GF-D8 (cell line): ENCODE data around the gene PDE10A.

Experiments
- DNase-seq: peaks from one replicate; lab custom pipeline; 2025; lab: John Stamatoyannopoulos, UW

Gene PDE10A

DNA sequence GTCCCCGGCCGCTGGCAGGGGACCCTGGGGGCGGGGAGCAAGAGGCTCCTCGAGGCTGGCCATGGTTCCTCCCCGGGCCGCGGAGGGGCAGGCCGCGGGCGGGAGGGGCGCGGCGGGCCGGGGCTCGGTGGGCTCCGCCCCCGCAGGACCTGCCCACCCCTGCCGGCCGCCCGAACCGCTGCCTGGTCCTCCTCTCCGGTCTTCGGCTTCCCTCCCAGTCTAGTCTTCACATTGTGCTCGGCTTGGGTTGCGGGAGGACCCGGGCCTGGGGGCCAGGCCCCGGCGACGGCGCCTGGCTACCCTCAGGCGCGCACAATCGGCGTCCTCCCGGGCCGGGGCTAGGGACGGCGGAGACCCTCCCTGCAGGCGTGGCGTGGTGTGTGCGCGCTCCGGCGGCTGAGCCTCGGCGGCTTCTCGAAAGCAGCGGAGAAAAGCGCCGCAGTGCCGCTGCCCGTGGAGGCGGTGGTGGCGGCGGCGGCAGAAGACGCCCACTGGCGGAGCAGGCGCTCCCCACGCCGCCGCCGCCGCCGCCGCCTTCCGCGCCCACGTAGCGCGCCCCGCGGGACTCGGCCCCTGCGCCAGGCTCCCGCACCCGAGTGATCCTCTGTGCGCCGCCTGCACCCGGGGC is at the start of gene PDE10A:
PDE10A (minus strand) TSS at position 493 of the 628 bp plus-strand sequence; CDS start at position 63, 430 bp downstream.
- DNase-seq = no peak

DNA sequence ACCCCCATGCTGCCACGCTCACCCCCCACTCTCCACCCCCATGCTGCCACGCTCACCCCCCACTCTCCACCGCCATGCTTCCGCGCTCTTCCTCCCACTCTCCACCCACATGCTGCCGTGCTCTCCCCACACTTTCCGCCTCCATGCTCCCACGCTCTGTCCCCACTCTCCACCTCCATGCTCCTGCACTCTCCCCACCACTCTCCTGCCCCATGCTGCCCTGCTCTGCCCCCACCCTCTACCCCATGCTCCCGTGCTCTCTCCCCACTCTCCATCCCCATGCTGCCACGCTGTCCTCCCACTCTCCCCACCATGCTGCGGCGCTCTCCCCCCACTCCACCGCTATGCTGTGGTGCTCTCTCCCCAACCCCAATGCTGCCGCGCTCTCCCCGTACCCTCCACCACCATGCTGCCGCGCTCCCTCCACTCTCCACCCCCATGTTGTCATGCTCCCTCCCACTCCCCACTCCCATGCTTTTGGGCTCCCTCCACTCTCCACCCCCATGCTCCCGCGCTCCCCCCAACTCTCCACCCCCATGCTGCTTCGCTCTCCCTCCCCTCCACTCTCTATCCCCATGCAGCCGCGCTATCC is 46.0 kb upstream of the PDE10A start:
- no peak for DNase-seq

DNA sequence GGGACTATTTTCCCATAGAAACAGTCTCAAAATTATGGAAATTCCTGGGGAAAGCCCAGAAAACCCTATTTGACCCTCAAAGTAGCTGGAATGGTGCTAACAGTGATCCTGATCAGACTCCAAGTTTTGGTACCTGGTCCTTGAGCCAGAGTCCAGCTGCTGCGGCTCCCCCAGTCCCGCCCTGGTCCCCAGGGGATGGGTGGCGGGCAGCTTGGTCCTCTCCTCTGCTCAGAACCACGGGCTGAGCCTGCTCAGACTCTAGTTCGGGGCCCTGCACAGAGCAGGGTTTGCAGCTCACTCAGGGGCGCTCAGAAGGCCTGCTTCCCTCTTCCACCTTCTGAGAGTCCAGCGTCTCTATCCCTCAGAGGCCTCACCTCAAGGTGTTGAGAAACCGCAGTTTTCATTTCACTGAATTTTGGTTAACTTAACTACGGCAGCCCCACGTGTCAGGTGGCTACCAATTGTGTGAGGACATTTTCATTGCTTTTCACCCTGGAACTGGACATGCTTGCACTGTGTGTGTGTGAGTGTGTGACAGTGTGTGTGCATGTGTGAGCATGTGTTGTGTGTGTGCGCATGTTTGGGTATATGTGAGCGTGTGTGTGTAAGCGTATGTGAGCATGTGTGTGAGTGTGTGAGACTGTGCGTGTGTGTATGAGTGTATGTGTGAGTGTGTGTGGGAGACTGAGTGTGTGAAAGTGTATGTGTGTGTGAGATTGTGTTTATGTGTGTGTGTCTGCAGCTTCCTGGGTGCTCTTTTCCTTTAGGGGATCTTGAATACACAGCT is 44.2 kb upstream of the PDE10A start:
- DNase-seq = no peak

DNA sequence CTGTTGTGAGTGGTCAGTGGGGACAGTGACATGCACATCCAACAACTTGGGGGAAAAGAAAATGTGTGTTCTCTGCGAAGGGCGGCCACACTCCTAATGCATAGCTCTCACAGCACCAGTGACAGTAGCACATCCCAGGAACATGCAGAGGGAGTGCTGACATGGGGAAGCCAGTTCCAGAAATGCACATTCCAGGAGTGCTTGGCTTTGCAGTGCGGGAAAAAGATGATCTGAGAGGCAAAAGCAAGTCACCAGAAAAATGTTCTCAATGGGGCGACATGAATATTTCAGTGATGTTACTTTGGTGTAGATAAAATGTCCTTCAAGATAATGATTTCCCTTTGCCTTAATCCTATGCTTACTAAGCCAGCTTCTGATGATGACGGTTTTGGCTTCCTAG is 42.9 kb upstream of the PDE10A start:
- DNase-seq = no peak

DNA sequence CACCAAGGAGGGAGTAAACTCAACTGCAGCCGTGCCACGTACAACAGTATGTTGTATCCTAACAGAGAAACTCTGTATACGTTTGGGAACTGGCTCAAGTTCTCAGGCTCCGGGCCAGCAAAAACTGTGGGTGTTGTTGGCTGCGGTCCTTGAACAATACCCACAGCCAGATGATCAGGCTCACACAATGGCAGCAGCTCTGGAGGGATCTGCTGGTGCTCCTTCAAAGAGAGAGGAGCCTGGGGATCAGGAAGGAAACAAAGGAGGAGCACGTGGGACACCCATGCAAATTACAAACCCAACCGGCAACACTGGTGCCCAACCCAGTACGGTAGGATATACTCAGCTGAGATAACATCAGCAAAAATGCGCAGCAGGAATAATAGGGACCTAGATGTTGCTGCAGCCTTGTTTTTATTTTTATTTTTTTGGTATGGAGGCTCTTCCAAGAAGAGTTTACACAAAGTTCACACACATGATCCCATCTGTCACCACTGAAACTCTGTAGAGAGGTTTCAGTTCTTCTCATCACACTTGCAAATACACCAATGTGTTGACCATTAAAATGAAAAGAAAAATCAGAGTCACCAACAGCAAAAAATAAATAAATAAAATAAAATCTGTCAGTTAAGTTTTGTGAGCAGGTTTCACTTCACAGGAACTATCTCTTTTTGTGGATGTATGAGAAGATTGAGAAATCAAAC is 41.2 kb upstream of the PDE10A start:
- DNase-seq = no peak

DNA sequence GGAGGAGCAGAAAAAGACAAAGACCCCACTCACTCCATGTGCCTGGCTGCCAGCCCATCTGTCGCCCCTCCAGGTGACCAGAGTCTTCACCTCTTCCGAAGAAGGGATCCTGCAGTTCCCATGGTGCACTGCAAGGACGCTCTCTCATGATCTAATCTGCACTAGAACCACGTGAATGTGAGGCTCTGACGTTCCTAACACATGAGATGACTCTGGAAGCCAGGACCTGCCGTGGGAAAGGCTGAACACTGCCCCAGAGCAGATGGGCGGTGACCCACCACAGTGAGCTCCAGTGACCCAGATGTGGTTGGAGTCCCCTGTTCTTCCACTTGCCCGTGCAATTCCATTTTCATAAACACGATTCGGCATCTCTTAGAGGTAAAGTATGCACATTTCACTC is 39.6 kb upstream of the PDE10A start:
- DNase-seq = no peak

DNA sequence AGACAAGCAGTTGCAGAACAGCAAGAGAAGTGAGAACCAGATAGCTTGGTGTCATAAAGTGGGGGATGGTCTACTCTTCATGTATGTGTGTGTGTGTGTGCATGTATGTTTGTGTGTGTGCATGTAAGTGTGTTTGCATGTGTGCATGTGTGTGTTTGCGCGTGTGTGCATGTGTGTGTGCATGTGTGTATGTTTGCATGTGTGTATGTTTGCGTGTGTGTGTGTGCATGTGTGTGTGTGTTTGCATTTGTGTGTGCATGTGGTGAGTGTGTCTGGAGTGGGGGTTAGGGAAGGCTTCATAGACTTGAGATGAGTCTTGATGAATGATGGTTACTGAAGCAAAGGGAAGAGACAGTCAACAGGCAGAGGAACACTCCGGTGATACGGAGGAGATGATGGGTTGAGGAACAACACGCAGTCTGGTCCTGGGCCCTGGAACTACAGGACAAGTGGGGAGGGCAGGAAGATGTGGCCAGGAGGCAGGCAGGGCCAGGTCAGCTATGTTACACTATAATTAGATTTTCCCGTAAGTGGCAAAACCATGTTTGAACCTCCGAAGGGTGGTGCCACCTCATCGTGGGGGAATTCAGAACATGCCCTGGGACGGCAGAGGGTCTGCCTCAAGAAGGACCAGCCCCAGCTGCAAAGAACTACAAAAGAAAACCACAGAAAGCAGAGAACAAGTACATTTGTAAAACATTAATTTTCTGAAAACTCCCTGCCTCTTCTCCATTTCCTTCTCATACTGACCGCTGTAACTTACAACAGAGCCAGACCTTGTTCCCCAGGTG is 38.7 kb upstream of the PDE10A start:
- no peak for DNase-seq

DNA sequence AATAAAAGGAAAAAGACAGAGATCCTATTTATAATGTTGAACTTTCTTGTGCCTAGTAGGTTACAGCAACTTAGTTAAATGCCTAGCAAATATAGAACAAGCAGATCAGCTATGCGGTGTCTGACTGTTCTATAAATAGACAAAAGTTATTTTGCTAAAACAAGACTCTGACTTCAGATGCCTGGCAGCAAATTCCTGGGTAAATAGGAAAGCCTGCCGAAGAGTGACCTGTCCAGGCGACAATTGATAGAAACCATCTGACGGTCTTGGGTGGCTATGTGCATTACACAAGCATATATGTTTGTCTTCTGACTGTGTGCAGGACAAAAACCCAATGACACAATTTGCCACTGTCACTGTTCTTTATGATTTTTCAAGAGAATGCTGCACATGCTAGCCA is 38.0 kb upstream of the PDE10A start:
- DNase-seq = no peak

DNA sequence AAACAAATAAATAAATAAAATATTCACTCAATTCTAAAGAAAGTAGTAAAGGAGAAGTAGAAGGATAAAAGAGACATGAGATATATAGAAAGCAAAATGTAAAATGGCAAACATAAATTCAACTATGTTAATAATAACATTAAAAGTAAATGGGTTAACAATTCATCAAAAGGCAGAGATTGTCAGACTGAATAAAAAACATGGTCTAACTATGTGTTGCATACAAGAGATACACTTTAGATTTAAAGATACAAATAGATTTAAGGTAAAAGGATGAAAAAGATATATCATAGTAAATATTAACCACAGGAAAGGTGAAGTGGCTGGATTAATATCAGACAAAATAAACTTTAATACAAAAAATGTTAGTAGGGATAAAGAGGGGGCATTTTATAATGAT is 35.8 kb upstream of the PDE10A start:
- no peak for DNase-seq

DNA sequence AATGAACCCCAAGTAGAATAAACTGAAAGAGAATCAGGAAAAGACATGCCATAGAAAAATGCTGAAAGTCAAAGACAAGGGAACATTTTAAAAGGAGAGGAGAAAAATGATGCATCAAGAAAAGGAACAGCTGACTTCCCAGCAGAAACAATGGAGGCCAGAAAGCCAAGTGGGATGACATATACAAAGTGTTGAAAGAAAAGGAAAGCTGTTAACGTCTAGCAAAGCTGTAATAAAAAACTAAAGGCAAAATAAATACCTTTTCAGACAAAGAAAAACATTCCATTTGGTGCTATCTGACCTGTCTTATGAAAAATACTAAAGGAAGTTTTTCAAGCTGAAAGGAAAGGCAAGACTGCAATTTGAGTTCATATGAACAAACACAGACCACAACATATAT is 34.1 kb upstream of the PDE10A start:
- DNase-seq = no peak

DNA sequence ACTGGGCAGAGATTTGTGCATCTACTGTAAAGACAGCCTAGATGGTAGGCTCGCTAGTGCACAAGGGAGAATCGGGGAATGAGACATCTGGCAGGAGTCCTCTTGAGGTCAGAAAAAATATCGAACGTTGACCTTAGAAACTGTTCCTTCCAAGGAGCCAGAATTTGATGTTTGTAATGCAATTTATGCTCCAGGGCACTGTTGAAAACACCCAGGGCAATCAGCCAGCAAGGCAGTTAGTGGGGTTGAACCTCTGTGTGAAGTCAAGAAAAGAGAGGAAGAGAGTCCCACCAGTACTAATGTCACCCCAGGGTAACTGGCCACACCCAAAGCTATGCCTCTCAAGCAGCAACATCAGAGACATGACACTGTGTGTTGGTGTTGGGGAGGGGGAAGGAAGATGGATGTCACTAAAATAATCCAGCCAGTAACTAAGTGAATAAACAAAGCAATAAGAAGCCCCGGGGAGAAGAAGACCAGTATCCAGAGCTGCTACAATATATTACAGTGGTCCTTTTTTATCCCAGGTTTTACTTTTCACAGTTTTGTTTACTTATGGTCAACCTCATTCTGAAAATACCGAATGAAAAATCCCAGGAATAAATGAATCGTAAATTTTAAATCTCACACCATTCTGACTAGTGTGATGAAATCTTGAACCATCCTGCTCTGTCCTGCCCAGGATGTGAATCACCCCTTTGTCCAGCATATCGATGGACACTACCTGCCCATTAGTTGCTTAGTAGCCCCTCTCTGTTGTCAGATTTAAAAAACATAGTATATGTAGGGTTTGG is 32.9 kb upstream of the PDE10A start:
- no peak for DNase-seq

DNA sequence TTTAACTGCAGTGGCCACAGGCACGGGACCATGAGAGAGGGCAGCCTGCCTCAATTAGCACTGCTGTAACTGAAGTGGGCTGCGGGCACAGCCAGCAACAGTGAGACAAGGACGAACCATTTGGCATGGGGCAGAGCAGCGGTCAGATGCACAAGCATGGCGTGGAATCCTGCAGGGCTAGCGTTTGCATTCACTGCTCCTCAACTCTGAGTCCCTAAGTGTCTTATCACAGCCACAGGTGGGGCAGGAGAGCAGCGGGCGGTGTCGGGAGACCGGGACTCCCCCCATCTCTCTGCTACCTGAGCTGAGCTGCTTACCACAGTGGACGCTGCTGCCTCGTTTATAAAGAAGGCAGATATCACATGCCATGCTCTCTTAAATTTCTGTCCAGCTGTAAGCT is 31.3 kb upstream of the PDE10A start:
- no peak for DNase-seq

DNA sequence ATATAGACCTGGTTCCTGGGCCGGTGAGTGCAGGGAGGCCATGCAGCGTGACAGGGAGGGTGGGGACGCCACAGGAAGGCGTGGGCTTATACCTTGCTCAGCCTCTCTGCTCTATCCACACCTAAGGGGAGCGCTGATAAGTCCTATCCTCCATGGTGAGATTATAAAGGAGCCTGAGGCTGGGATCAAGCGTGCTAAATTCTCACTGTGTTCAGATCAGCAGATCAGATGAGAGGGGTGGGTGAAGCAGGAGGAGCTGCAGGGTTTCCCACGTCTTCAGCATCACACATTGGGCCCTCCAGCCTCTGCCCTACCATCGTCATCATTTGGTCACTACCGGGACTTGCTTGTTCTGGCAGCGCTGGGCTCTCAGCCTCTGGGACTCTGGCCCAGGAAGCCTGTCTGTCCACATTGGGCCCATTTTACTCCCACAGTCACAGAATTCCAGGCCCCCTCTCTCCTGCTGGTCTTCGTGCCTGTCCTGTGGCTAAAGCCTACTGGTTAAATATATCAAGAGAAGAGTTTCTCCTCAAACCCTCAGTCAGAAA is 29.1 kb upstream of the PDE10A start:
- DNase-seq = no peak

DNA sequence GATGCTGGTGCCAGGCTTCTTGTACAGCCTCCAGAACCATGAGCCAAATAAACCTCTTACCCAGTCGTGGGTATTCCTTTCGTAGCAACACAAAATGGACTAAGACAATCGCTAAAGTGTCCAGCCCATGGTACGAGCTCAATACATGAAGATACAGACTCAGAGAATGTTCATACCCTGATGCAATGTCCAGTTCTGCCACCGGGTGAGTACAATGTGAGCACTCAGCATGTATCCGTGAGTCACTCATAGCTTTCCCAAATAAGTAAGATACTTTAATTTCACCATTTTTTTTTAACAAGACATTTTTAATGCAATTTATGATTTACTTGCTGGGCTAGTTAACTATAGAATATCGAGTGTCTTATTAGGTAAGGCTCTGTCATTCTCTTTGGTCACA is 26.7 kb upstream of the PDE10A start:
- no peak for DNase-seq

DNA sequence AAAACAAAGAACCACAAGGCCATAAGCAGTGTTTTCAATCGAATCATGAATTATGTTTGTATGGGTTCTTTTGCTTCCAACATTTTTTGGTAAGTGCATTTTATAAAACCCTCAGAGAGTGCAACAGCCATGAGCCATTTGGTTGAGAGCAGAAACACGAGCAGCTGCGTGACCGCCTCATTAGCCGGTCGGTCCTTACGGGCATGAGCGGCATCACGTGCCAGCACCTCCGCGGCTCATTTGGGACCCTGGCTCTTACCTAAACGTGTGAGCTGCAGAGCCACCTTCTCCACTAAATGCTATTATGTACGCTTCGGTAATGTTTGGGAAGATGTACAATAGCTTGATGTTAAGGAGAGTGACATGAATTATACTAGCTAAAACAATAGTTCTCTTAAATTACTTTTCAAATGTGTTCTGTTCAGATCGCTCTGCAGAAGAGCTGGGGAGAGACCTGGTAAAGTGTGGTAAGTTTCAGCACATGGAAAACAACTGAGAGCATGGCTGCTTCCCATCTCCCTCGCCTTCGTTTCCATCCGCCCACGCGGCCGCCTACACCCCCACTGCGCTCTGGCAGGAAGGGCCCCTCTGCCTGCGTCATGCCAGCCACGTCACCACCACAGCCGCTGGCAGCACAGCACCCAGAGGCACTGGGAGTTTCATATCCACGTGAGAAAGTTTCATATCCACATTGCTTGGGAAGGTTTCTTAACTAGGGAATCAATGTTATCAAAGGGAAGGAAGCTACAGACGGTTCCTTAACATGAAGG is 23.7 kb upstream of the PDE10A start:
- DNase-seq = no peak

DNA sequence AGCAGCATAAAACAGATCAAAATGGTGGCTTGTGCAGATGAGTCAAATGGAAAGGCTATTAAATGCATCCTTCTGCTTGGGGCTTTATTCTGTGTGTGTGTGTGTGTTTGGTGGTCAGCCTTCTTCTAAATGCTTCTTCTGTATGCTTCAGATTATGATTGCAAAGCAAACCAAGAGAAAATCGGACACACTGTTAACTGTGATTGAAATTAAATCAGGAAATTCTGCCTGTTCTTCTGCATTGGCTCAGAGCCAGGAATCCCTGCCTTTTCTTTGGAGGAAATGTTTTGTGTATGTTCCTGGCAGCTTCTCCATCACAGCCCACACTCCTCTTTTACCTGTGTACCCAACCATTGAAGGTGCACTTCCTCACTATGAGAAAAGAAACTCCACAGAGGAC is 22.3 kb upstream of the PDE10A start:
- no peak for DNase-seq

DNA sequence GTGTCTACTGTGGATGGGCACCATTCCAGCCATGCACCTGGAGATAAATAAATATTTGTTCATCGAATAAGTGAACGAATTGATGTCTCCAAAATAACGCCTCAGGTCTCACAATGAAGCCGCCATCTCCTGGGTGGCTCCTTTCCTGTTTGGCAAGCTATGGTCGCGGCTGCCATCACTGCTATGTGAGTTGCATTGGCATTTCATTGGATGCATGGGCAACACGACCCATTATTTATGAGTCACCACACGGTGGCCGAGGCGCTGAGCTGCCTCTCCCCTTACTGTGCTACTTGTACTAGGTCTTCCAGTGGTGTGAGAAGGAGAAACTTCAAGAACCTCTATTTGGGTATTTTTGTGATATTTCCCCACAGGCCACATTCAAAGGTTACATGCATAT is 21.3 kb upstream of the PDE10A start:
- no peak for DNase-seq

DNA sequence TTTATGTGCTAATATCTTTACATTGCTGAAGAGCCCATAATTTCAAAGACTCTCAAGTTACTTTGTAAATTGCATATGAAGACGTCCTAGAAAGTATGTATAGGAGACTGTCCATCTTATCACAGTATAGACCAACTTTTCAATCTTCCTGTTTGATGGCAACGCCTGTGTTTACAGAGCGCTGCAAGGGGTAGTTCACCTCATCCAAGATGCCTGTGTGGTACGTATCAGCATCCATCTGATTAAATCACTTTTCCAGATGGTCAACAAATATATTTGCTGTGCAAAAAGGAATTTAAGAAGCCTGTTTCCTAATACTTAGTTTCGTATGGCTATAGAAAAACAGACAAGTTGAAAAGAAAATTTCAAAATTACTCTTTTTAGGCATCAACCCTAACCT is 17.9 kb upstream of the PDE10A start:
- DNase-seq = no peak

DNA sequence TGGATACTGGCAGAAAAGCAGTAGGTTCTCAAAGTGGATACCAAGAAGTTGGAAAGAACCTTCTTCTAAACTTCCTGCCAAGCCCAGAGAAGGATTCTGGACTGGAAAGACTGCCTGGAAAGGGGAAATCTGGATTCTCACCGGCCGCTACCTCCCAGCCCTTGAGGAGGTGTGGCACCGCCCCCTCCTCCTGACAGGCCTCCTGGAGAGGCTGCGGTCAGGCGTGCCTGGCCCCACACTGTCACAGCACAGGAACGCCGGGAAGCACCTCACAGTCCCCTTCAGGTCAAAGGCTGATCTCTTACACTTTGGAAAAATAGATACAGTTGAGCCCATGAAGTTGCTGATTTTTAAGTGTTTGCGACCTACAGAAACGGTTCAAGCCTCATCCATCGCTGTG is 16.3 kb upstream of the PDE10A start:
- no peak for DNase-seq

DNA sequence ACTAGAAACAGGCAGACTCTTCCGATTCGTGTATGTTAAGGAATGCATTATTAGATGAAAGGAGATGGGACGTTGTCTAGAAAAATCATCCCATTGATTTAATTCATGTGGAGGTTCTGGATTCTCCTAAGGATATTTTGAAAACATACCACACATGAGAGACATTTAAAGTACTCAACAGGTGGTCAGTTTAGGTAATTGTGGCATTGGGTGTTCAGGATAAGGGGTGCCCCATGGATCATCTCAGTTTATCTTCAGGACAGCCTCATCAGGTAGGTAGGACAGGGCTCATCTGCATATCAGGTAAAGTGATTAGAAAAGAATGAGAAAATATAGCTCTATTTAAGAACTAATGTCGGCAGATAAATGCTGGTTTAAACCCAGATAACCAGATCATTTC is 15.9 kb upstream of the PDE10A start:
- no peak for DNase-seq
